ENCODE measurements around the gene SUN5.

DNA sequence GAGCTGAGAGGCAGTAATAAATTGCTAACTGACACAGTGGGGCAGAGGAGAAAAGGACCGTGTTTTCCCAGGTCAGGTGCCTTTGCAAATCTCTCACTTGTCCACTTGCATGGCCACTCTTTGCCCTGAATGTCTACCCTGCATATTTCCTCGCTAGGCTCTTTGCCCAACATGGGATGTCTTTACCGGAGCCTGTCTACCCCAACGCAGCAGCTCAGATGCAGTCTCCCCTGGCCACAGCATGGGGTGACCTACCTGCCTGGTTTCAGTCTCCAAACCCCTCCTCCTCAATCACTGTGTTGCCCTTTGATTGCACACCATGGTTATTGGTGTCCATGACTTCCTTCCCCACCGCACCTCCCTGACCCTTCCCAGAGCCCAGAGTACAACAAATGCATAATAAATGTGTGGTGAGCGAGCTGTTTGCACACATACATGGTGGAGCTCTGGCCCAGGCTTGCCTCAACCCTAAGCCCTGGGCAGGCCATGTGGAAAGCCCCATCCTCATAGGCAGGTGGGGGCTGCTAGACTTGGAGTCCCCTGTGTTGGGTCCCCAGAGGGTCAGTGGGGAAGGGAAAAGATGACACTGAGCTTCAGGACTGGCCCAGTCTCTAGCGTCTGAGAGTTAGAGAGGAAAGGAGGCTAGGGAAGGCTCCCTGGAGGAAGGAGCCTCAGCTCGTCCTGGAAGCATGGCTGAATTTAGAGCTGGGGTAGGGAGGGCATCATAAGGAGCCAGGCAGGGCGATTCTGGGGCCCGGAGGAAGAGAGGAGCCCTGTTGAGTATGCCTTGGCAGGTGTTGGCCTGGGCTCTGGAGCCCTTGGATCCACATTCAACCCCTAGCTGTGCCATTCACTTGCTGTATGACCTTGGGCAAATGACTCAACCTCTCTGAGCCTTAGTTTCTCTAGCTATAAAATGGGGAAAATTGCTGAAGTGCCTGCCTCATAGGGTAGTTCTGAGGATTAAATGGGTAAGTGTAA is 22.8 kb upstream of the SUN5 start:
- TF ChIP-seq RAD21 (IDR thresholded peaks at IDR 0.05; ENCODE audit: low read depth) (no peak), YY1 (IDR thresholded peaks at IDR 0.05; ENCODE audit: low read depth) (no peak), EGR1 (IDR thresholded peaks at IDR 0.05) (no peak), EP300 (IDR thresholded peaks at IDR 0.05; ENCODE audit: borderline replicate concordance) (no peak), TCF12 (IDR thresholded peaks at IDR 0.05; ENCODE audit: low read depth) (no peak), CEBPB (IDR thresholded peaks at IDR 0.05) (no peak)

Measured in Ishikawa (cell line).